Measurements from ENCODE around the gene CFAP57. TPM values are rescaled to one million over a fixed set of nuclear protein-coding genes. Genes with fewer than 3 reads are reported as not detected.
A peak's percentile ranks its signal among the peaks of the same experiment; 100 is the strongest.

The CFAP57 gene
- total and polyA plus RNA-seq, 2 of the 13 experiments (the other 11 are each of a cell fraction or from before 2014, with no cell fraction given): 0.01 TPM; not detected in 1

GRCh38 chr1:43256675-43257570, 84.8 kb downstream of the CFAP57 start (continued):
- TF ChIP-seq ZNF180 (CRISPR knock-in tag; IDR thresholded peaks at IDR 0.05; ENCODE audit: borderline replicate concordance, low read depth): no peak
- TF ChIP-seq ZNF652 (CRISPR knock-in tag; IDR thresholded peaks at IDR 0.05; ENCODE audit: borderline replicate concordance, low read depth): no peak
- no peak for TF ChIP-seq SMARCE1 (IDR thresholded peaks at IDR 0.05; ENCODE audit: borderline replicate concordance)
- no peak for TF ChIP-seq ZNF678 (CRISPR knock-in tag; IDR thresholded peaks at IDR 0.05)
- no peak for TF ChIP-seq PREB (CRISPR knock-in tag; IDR thresholded peaks at IDR 0.05)
- no peak for TF ChIP-seq PLRG1 (conservative IDR thresholded peaks at IDR 0.05)

GRCh38 chr1:43258370-43258769, 86.2 kb downstream of the CFAP57 start:
- ATAC-seq: no peak
- ChIA-PET POLR2A (no interaction called here), CTCF (ENCODE audit: low intra/inter-chr PET ratio, low total read pairs) (no interaction called here)

More at GRCh38 chr1:43258370-43258769, 86.2 kb downstream of the CFAP57 start:
- Histone ChIP-seq H3K4me3 (replicated peaks in 1 of 3; ENCODE audit: insufficient read depth in 1 of 3, low read depth in 2 of 3, low read length in 3 of 3) (no peak overlapping the region), H3K9ac (ENCODE audit: insufficient read depth, low read depth, low read length) (no peak overlapping the region), H3K79me2 (ENCODE audit: insufficient read depth, low read length) (no peaks in the 10 kb centered on the region), H4K20me1 (ENCODE audit: insufficient read depth, low read length) (no peaks in the 10 kb centered on the region), H3K9me3 (ENCODE audit: low read length) (peaks cover 22% of the 10 kb centered on the region), H3K4me2 (ENCODE audit: low read depth, low read length) (no peak overlapping the region), H2AFZ (ENCODE audit: low read length) (no peak overlapping the region), H3K36me3 (replicated peaks in 1 of 2; ENCODE audit: control insufficient read depth in 1 of 2, insufficient read depth in 2 of 2, low read length in 2 of 2) (no peaks in the 10 kb centered on the region), H3K27ac (ENCODE audit: extremely low read length, insufficient read depth, low read length) (no peak overlapping the region), H3K4me1 (ENCODE audit: insufficient read depth, low read length) (peaks cover 8% of the 10 kb centered on the region; the same call in 1 of the 2 replicates), H3K27me3 (ENCODE audit: control insufficient read depth in 1 of 2, insufficient read depth in 2 of 2, low read length in 2 of 2) (peaks cover 3 to 7% of the 10 kb centered on the region in 2 experiments; a peak in 3 of 5 replicates)
- BruUV-seq (replicated peaks): no TSS peak
- WGBS (ENCODE audit: low lambda C conversion rate): 15% methylated on average over 3 of the region's 3 CpGs
- TF ChIP-seq CREB1 (IDR thresholded peaks at IDR 0.05): no peak
- TF ChIP-seq CREB1 (CRISPR knock-in tag; IDR thresholded peaks at IDR 0.05): no peak
- TF ChIP-seq ZNF788 (CRISPR knock-in tag; IDR thresholded peaks at IDR 0.05; ENCODE audit: borderline replicate concordance): no peak
- TF ChIP-seq CEBPB (IDR thresholded peaks at IDR 0.05; ENCODE audit: borderline replicate concordance, low read depth, low read length): peak; percentile 52; the same call in 1 of the 2 replicates
- no peak for TF ChIP-seq EP300 (IDR thresholded peaks at IDR 0.05; ENCODE audit: low read depth in 2 of 2, low read length in 2 of 2)
- TF ChIP-seq EP300 (CRISPR knock-in tag; IDR thresholded peaks at IDR 0.05; ENCODE audit: borderline replicate concordance): no peak
- no peak for TF ChIP-seq ELF3 (CRISPR knock-in tag; IDR thresholded peaks at IDR 0.05)
- intact Hi-C loops (cut with micrococcal nuclease; ENCODE audit: unreplicated experiment) (no loop called here), in situ Hi-C loops (cut with HindIII; ENCODE audit: extremely low pct_ligation_motif_present, low pct_unique_long_range_greater_than_20kb) (no loop called here)
- FAIRE-seq (no peak), DNase-seq (ENCODE audit: low spot score) (no peak)
